Middle frontal gyrus (tissue), 1 donor: ENCODE data around the gene UNC45B.
"Not testable (repeated sequence)": the region's sequence is repeated elsewhere in the genome, so short reads cannot be mapped to it uniquely, and the experiment has no call there.

Experiments used
- DNase-seq: peaks from one replicate; pipeline ENCODE4 v3.0.0-alpha.2; 2015; ENCODE audit warnings: low spot score; ENCODE audit errors: extremely low spot score

Gene UNC45B

DNA sequence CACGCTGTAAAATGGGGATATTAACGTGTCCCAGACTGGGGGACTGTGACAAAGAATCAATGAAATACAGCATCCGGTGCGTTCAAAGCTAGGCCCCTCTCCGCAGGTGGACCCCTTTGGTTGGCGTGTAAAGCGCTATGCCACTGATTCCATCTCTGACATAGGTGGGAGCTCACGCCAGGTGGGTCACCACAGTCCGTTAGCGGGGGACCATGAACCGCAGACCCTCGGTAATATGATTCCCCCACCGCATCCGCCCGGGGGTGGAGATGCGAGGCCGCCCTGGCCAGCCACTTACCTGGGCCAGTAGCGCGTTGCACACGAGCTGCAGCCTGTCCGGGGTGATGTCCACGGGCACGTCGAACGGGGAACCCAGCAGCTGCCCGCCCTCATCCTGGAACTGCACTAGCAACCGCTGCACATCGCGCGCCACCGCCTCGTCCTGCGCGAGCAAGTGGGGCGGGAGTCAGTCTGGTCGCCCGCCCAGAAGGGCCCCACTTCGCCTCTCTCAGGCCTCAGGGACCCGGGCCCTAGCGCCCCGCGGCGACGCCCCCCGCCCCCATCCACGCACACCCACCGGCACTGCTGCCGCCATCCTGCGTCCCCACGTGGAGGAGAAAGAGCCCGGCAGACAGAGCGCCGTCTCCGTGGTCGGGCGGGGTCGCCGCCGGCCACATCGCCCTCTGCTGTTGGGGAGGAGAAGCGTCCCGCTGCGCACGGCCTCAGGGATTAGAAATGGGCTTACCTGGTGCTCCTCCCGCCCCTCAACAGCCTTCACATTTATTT, 5.7 kb upstream of the UNC45B start, which contains the start of gene NLE1:
Gene NLE1 (minus strand): TSS at position 623 of the 786 bp plus-strand sequence. CDS start 28 bp downstream, at position 595.
- peak; percentile 51 for DNase-seq

DNA sequence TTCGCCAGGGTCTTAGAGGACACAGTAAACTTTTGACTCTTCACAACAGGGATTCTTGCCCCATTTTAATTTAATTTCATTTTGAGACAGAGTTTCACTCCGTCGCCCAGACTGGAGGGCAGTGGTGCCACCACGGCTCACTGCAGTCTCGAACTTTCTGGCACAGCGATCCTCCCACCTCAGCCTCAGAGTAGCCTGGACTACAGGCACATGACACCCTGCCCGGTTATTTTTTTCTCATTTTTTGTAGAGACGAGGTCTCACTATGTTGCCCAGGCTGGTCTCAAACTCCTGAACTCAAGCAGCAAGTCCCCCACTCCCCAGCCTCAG, 5.2 kb upstream of the UNC45B start:
- DNase-seq, result no peak

DNA sequence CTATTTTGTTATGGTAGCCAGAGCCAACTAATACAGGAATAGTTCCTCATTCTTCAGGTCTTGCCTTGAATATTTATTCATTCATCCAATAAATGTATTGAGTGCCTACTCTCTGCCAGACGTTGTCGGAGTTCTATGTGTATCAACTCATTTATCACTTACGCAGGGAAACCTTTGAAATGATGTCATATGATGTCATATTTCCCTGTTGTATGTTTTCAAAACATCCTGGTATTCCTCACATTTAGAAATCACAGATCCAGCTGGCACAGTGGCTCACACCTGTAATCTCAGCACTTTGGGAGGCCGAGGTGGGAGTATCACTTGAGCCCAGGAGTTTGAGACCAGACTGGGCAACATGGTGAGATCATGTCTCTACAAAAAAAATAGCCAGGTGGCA, 2.8 kb upstream of the UNC45B start:
- DNase-seq, result no peak

DNA sequence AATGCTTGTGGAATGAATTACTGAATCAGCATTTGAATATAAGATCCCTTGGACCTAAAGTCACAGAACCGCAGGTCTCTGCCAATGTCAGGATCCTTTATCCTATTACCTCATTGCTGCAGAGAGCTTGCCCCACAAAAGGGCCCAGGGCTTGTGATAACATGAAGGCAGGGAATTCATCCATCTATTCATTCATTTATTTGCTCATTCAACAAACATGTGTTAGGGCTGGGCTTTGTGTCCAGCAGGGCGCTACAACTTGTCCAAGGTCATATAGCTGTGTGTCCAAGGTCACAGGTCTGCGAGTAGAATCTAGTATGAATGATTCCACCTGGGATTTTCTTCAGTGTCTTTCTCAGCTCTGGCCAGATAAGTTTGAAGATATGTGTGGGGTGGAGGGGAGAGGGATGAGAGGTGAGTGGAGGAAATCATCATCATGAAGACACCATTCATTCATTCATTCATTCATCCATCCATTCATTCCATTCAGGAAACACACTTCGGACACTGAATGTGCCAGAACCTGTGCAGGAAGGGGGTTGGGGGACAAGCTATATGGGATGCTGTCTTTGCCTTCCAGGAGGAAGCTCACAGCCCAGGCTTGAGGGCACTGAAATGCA, 1.3 kb upstream of the UNC45B start:
- no peak for DNase-seq

DNA sequence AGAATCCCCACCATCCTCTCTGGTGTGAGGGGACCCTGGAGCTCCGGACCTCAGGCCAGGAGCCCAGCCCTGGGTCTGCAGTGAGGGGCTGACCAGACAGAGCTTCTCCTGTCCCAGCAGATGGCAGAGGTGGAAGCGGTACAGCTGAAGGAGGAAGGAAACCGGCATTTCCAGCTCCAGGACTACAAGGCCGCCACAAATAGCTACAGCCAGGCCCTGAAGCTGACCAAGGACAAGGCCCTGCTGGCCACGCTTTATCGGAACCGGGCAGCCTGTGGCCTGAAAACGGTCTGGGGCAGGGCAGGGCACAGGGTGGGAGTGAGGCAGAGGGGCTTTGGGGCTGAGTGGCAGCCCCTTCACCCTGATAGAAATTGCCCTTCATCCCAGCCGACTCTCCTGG, 527 bp downstream of the UNC45B start:
- DNase-seq, result no peak

DNA sequence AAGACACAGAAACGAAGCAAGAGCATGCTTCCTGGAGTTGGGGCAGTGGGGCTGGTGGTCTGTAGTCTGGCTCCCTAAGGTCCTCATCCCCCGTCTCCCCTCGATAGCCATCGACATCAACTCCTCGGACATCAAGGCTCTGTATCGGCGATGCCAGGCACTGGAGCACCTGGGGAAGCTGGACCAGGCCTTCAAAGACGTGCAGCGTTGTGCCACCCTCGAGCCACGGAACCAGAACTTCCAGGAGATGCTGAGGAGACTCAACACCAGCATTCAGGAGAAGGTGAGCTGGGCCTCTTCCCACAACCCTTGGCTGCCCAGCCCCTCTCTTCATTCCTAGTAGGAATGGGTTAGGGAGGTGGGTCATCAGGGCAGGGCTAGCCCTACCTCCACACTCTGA, 2.3 kb downstream of the UNC45B start:
- no peak for DNase-seq

DNA sequence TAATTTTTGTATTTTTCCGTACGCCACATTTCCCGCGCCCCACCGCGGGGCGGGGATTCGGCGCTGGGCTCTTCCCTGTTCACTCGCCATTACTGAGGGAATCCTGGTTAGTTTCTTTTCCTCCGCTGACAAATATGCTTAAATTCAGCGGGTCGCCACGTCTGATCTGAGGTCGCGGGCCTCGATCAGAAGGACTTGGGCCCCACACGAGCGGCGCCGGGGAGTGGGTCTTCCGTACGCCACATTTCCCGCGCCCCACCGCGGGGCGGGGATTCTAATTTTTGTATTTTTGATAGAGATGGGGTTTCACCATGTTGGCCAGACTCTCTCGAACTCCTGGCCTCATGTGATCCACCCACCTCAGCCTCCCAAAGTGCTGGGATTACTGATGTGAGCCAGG, 3.5 kb downstream of the UNC45B start:
- not testable (repeated sequence) for DNase-seq

DNA sequence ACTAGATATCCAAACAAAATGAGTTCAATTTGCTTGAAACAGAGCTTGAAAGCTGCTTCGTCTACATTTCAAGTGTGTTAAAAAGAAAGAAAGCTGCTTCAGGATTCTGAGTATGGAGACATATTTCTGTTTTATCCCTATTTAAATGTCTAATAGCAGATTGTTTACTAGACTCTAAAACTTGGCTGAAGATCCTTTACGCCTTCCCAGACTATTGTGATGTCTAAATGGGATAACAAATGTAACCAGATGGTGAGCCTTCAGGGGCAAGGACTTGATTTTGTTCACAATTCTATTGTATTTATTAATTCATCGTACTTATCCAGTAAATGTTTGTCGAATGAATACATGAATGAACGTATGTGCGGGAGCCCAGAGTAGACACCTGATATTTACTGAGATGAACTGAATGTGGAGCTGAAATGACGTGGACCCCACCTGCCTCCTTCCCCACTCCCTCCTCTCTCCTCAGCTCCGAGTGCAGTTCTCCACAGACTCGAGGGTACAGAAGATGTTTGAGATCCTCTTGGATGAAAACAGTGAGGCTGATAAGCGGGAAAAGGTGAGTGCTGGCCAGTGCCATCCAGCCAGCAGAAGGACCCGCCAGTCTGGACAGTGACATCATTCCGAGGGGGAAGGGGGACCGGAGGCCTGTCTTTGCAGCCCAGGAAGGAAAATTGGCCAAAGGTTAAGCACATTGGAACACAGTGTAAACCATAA, 5.0 kb downstream of the UNC45B start:
- DNase-seq, result no peak

DNA sequence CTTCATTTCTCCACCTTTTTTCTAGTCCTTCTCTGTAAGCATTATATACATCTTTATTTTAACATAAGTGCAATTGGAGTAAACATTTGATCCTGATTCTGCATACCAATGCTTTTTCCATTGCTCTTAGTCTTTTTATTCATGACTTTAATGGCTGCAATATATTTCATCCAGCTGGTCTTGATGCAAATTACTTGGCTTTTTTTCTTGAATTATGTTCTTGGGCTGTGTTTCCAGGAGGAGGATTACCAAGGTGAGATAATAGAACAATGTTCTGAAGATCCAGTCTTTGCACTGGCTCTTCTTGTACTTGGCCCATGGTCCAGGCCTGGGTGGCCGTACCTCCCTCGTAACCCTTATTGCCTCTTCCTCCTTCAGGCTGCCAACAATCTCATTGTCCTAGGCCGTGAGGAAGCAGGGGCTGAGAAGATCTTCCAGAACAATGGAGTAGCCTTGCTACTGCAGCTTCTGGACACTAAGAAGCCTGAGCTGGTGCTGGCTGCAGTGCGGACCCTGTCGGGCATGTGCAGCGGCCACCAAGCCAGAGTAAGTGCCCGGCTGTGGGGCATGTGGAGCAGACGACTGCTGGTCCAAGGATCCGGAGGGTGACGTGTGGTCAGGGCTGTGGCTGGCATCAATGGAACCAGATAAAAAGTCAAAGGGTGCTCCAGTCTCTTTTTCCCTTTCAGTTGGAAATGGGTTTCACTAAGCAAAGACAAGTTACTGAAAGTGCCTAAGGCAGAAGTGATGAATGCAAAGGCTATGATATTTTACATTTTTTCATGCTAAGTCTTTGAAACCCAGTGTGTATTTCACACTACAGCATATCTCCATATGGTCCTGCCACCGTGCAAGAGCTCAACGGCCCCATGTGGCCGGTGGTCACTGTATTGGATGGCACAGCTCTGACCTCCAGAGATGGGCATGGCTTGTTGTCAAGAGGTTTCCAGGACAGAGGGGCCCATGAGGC, 6.9 kb downstream of the UNC45B start:
- no peak for DNase-seq

DNA sequence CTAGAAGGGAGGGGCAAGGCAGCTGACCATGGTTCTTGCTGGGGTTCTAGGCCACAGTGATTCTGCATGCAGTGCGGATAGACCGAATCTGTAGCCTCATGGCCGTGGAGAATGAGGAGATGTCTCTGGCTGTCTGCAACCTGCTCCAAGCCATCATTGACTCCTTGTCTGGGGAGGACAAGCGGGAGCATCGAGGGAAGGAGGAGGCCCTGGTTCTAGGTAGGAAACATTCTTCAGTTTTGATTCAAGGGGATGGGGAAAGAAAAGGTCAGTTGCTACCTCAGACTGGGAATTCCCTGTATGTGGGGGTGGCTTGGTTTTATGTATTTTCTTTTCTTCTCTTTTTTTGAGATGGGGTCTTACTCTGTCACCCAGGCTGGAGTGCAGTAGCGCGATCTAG, 7.6 kb downstream of the UNC45B start:
- DNase-seq, result no peak

DNA sequence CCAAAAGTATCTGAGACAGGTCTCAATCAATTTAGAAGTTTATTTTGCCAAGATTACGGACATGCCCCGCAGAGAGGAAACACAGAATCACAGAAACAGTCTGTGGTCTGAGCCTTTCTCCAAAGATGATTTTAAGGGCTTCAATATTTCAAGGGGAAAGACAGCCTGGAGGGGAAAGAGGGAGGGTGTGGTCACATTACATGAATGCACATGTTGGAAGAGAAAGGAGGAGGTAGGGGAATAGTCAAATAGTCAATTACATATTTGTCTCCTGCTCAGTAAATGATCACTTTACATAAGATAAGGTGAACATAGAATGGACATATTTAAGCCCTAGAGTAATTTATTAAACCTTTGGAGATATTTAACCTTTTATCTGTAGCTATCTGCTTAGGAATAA, 12.3 kb downstream of the UNC45B start:
- no peak for DNase-seq

DNA sequence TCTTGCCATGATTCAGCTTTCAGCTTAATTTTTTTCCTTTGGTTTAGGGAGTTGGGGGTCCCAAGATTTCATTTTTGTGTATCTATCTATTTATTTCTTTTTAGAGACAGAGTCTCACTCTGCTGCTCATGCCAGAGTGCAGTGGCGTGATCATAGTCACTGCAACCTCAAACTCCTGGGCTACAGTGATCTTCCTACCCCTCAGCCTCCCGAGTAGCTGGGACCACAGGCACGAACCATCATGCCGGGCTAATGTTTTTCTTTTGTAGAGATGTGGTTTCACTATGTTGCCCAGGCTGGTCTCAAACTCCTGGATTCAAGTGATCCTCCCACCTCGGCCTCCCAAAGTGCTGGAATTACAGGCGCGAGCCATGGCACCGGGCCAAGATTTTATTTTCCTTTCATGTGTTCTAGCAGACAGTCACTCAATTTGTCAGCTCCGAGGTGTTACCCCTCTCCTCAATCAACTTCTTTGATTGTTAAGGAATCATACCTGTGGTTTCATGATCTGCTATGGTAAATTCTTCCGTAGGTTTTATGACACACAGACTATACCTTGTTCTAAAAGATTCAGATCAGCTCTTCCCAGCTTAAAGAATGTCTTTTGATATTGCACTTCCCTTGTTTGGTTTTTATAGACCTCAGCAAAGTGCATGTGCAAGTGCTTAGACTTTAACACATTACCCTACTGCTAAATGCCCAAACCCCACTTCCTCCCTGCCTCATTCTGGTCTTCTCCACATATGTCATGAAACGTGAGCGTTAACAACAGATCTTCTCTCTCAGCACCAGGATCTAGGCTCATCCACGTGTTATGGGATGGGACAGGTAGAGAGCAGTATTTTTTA, 13.0 kb downstream of the UNC45B start:
- DNase-seq, result no peak

DNA sequence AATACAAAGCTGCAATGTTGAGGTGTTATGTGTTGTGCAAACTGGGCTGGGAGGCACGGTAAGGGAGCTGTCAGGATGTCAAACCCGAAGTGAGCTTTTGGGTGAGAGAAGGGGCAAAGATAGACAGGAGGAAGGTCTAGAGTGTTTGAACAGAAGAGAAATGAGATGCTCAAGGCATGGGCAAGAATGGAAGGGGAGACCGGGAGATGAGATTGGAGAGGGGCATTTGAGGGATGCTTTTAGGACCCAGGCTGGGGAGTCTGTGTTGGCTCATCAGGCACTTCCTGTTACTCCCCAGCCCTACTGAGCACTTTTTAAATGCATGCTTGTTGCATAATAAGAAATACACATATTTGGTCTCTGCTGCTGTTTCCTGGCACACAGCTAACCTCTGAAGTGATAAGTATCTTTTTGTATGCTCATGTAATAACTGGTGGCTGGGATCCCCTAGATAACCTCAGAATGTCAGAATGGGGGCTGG, 13.7 kb downstream of the UNC45B start:
- DNase-seq, result no peak

DNA sequence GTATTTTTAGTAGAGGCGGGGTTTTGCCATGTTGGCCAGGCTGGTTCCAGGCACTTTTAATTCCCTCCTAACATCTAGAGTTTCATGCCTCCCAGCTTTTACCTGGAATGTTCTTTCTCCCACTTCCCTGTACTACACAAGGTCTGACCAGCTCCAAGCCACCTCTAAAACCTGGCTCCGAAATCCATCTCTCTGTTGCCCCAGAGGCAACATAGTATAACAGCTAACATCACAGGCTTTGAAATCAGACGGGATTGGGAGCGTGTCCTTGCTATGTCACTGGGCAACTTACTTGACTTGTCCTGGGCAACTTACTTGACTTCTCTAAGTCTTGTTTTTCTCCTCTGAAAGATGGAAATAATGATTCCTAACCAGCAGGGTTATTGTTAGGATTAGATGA, 15.1 kb downstream of the UNC45B start:
- DNase-seq, result no peak

DNA sequence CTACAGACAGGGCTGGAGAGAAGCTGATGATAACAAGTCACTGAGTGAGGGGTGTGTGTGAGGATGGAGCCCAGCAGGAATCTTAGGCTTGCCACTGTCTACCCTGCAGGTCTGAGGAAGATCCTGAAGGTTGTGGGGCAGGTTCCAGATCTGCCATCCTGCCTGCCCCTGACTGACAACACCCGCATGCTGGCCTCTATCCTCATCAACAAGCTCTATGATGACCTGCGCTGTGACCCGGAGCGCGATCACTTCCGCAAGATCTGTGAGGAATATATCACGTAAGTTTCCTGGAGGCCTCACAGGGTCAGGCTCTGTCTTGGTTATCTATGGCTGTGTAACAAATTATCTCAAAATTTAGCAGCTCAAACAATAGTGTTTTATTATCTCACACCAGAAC, 16.3 kb downstream of the UNC45B start:
- DNase-seq, result no peak

DNA sequence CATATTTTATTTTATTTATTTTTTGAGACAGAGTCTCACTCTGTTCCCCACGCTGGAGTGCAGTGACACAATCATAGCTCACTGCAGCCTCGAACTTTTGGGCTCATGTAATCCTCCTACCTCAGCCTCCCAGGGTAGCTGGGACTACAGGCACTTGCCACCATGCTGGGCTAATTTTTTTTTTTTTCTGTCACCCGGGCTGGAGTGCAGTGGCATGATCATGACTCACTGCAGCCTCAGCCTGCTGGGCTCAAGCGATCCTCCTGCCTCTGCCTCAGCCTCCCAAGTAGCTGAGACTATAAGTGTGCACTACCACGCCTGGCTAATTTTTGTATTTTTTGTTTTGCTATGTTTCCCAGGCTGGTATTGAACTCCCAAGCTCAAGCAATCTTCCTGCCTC, 17.1 kb downstream of the UNC45B start:
- no peak for DNase-seq

DNA sequence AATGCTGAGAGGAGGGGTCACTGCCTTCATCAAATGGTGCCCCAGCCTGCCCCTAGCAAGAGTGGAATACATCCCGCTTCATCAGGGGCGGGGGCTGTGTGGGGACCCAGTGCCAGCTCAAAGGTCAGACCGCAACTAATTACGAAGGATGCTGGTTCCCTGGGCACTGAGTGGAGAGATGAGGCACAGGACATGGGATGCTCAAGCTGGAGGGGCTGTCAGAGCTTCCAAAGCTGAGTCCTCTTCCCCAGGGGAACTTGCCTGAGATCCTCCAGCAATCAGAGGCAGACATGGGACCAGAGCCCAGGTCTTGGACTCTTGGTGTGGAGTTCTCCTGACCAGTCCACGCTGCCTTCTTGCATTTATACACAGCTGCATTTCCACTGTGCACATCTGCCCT, 18.9 kb downstream of the UNC45B start:
- no peak for DNase-seq

DNA sequence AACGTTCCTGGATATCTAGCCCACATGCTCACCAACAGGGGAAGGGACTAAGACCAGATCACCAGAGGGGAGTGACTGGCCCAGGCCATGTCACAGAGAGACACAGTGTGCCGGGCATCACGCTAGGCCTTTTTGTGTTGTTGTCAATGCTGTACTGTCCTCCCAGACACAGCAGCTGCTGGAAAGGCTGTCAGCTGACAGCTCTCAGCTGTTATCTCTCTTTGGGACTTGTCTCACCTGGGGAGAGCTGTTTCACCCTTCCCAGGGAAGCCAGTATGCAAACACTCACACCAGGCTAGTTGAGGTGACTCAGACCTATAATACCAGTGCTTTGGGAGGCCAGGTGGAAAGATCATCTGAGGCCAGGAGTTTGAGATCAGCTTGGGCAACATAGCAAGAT, 19.4 kb downstream of the UNC45B start:
- no peak for DNase-seq

DNA sequence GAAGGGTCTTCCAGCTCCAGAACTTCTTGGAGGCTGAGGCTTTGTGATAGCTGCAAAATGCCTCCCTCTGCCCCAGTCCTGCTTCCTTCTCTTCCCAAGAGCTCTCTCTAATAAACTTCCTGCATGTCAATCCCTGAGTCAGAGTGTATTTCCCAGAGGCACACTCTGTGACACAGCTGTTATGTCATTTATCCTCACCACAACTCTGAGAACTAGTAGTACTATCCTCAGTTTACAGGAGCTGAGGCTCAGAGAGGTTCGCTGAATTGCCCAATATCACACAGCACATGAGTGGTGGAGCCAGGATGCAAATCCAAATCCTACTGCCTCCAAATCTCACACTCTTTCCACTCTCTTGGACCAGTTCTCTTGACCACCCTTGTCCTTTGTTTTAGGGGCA, 20.0 kb downstream of the UNC45B start:
- DNase-seq, result no peak

DNA sequence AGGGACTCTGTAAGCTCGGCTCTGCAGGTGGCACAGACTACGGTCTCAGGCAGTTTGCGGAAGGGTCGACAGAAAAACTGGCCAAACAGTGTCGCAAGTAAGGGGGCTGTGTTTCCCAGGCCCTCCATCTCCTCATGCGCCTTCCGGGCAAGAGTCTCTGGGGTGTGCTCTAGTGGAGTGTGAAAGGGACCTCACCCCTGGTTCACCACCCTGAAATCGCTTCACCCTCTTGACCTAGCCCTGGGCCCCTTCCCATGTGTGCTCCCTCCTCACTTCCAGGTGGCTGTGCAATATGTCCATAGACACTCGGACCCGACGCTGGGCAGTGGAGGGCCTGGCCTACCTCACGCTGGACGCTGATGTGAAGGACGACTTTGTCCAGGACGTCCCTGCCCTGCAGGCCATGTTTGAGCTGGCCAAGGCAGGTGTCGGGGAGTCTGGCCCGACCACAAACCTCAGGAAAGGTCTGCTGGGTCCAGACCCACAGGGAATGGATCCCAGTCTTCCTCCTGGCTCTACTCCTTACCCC, 22.3 kb downstream of the UNC45B start:
- DNase-seq, result no peak
